H1 (cell line): ENCODE data around the gene ELL. TPM values are rescaled to one million over a fixed set of nuclear protein-coding genes. Genes with fewer than 3 reads are reported as not detected.

Experiments
- KDM1A ChIP-seq: fragments of 200-600, 300-600 bp; sonication (generic); IDR thresholded peaks from 2 replicates; pipeline ENCODE4 v1.7.1; 2016; ENCODE audit warnings: mild to moderate bottlenecking, low read length, borderline replicate concordance
- MAFK ChIP-seq: IDR thresholded peaks from 2 replicates; pipeline ENCODE4 v1.6.1; 2012; ENCODE audit warnings: low read depth, mild to moderate bottlenecking, improper control_type of control experiment, low read length
- polyA plus RNA-seq, 7 experiments: library from polyadenylated mRNA; depleted of rRNA in 3 of 7; stranded (reverse) in 5 of 7; unstranded in 2 of 7; fragments of >200 nt in 5 of 7; fragments of 200-250 nt in 2 of 7; gene quantifications; 1 replicate in 5 of 7; 2 replicates in 1 of 7; 4 replicates in 1 of 7; pipeline versions ENCODE4 v1.2.1 to v1.2.3, GENCODE V29; 2011 to 2013; ENCODE audit warnings: missing spikeins in 2 of 7, mixed read lengths in 2 of 7
- total RNA-seq: library from RNA; stranded (reverse); fragmentation: NEBNext Ultra II Directional; extraction: Animal tissue kit (Norgen Biotek cat#: 25700); gene quantifications from 2 replicates; pipeline ENCODE4 v1.2.1, GENCODE V29; 2021

The ELL gene
- total and polyA plus RNA-seq, 2 of the 8 experiments (the other 6 are each of a cell fraction or from before 2014, with no cell fraction given), result 5.2 to 10.5 TPM

- TF ChIP-seq KDM1A (no peak), MAFK (no peak)
Measured at GRCh38 chr19:18558604-18559003, 36.7 kb upstream of the ELL start (continued).
